Right atrium auricular region (tissue), 2 donors: ENCODE results near the gene PLD1. TPM values are rescaled to one million over a fixed set of nuclear protein-coding genes. Genes with fewer than 3 reads are reported as not detected.

Source experiments
- DNase-seq: peaks from one replicate; pipeline ENCODE4 v3.0.0-alpha.2; 2019; ENCODE audit warnings: low spot score
- H3K27ac ChIP-seq, 2 donors: fragments of 200-600 bp; sonication (generic); 1 replicate in 1 of 2; 2 replicates in 1 of 2; pipeline ENCODE4 v1.5.1; 2016 to 2019
- H3K27me3 ChIP-seq, 2 donors: fragments of 200-600 bp; sonication (generic); one replicate each; pipeline versions ENCODE4 v1.5.1 to v1.6.0; 2017 to 2019
- H3K36me3 ChIP-seq: fragments of 200-600 bp; sonication (generic); one replicate; pipeline ENCODE4 v1.5.1; 2016
- H3K4me1 ChIP-seq, 2 donors: fragments of 200-600 bp; sonication (generic); one replicate each; pipeline versions ENCODE4 v1.5.1 to v1.6.0; 2017 to 2019
- H3K4me3 ChIP-seq, 2 donors: fragments of 200-600 bp; sonication (generic); 1 replicate in 1 of 2; 2 replicates in 1 of 2; pipeline ENCODE4 v1.5.1; 2017 to 2019; ENCODE audit warnings: mild to moderate bottlenecking in 1 of 2, moderate library complexity in 1 of 2
- H3K9me3 ChIP-seq, 2 donors: fragments of 200-600 bp; sonication (generic); one replicate each; pipeline ENCODE4 v1.5.1; 2019
- total RNA-seq, 2 donors: library from RNA; depleted of rRNA; stranded (reverse); fragments of >200 nt; gene quantifications; one replicate each; pipeline ENCODE4 v1.1.0, GENCODE V29; 2016
- TF ChIP-seq, protein P1 (sequence below), 2 donors: fragments of 200-600 bp; sonication (generic); IDR thresholded peaks; one replicate each; pipeline ENCODE4 v1.5.1; 2019; ENCODE audit warnings: antibody characterized with exemption in 2 of 2

Gene PLD1
- total RNA-seq, 2 donors from 2014 or later = 64.5 to 111 TPM

DNA sequence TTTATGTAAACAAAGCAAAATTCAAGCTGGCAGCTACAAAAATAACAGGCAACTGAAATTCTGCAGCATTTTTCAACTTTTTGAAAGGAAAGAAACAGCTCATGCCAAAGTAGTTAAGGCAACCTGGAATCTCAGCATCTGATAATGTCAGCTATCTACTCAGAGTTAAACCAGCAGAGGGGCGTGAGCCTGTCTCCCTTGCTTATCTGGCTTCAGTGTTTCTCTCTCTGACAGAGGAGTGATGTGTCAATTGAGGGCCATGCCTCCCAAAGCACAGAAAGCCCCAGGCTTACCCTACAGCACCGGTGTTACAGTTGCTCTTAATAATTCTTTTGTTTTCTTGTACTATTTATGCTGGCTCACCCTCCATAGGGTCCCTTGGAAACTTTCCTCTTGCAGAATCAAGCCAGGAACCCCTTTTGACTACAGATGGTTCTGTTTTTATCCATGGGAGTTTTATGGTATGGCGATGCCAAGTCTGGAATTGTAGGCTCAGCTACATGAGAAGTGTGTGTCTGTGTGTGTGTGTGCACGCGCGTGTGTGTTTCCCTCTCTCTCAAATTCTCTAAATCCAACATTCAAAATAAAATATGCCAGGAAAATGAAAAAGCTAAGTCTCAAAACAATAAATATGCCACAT is 40.2 kb upstream of the PLD1 start:
- Histone ChIP-seq H3K9me3 (peaks cover 0 to 18% of the 10 kb centered on the region in 2 donors), H3K36me3 (no peaks in the 10 kb centered on the region), H3K4me1 (peaks cover 0 to 6% of the 10 kb centered on the region in 2 donors), H3K27me3 (no peaks in the 10 kb centered on the region), H3K27ac (no peak overlapping the region), H3K4me3 (no peak overlapping the region)
- TF ChIP-seq, protein P1, sequence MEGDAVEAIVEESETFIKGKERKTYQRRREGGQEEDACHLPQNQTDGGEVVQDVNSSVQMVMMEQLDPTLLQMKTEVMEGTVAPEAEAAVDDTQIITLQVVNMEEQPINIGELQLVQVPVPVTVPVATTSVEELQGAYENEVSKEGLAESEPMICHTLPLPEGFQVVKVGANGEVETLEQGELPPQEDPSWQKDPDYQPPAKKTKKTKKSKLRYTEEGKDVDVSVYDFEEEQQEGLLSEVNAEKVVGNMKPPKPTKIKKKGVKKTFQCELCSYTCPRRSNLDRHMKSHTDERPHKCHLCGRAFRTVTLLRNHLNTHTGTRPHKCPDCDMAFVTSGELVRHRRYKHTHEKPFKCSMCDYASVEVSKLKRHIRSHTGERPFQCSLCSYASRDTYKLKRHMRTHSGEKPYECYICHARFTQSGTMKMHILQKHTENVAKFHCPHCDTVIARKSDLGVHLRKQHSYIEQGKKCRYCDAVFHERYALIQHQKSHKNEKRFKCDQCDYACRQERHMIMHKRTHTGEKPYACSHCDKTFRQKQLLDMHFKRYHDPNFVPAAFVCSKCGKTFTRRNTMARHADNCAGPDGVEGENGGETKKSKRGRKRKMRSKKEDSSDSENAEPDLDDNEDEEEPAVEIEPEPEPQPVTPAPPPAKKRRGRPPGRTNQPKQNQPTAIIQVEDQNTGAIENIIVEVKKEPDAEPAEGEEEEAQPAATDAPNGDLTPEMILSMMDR (IDR thresholded peaks at IDR 0.05) = no peak
- no peak for DNase-seq

GRCh38 chr3:171849617-171850319 is 39.5 kb upstream of the PLD1 start:
- peaks cover 0 to 11% of the 10 kb centered on the region in 2 donors for H3K9me3 ChIP-seq
- TF ChIP-seq, protein P1 (IDR thresholded peaks at IDR 0.05) = no peak
- no peak overlapping the region for H3K4me3 ChIP-seq
- peaks cover 0 to 6% of the 10 kb centered on the region in 2 donors for H3K4me1 ChIP-seq
- no peaks in the 10 kb centered on the region for H3K27me3 ChIP-seq
- H3K27ac ChIP-seq = no peak overlapping the region
- no peaks in the 10 kb centered on the region for H3K36me3 ChIP-seq
- DNase-seq = no peak

- Histone ChIP-seq H3K27me3 (no peaks in the 10 kb centered on the region), H3K9me3 (no peaks in the 10 kb centered on the region), H3K27ac (no peak overlapping the region), H3K36me3 (no peaks in the 10 kb centered on the region), H3K4me1 (peaks cover 0 to 14% of the 10 kb centered on the region in 2 donors), H3K4me3 (no peak overlapping the region)
- DNase-seq = no peak
- TF ChIP-seq, protein P1 (IDR thresholded peaks at IDR 0.05) = no peak
Measured at GRCh38 chr3:171847595-171848259, 37.4 kb upstream of the PLD1 start.

DNA sequence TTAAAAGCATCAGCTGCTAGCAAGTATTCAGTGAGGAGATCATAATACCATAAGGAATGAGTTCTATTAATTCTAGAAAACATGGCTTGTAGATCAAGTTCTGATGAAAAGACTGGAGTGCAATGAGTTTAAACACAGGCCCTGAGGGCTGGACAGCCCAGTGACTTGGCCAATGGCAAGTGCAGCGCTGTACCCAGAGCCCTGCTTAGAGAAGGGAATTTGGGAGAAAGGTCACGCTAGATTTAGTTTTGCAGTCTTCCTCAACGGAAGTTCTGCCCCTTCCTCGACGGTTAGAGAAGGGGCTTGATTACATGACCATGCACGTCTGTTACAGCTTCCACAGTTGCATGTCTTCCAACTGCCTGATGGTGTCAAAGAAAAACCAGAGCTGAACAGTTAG is 36.9 kb upstream of the PLD1 start:
- H3K4me1 ChIP-seq = peaks cover 0 to 17% of the 10 kb centered on the region in 2 donors
- H3K36me3 ChIP-seq = no peaks in the 10 kb centered on the region
- TF ChIP-seq, protein P1 (IDR thresholded peaks at IDR 0.05) = no peak
- no peaks in the 10 kb centered on the region for H3K9me3 ChIP-seq
- no peak overlapping the region for H3K27ac ChIP-seq
- H3K4me3 ChIP-seq = no peak overlapping the region
- no peak for DNase-seq
- H3K27me3 ChIP-seq = no peaks in the 10 kb centered on the region

DNA sequence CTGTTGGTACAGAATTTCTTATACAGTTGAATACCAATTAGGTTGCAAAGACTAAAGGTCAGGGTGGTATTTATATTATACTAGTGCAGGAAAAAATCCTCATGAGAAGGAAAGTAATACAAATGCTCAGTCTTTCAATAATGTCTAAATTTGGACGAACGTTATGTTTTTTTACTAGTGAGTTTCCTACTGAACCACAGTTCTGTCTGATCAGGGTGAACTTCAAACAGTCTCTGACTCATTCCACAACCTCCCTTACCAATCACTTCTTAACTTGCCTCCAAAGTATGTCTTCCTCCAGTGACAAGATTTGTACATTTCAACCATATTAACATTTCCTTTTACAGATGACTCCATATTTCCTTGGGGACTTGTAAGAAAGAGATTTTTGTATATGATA is 36.3 kb upstream of the PLD1 start:
- no peak overlapping the region for H3K27ac ChIP-seq

More for the DNA sequence above, 36.3 kb upstream of the PLD1 start:
- no peak overlapping the region for H3K4me3 ChIP-seq
- TF ChIP-seq, protein P1 (IDR thresholded peaks at IDR 0.05) = no peak
- peaks cover 0 to 22% of the 10 kb centered on the region in 2 donors for H3K4me1 ChIP-seq
- no peaks in the 10 kb centered on the region for H3K36me3 ChIP-seq
- no peak for DNase-seq
- no peaks in the 10 kb centered on the region for H3K27me3 ChIP-seq
- no peaks in the 10 kb centered on the region for H3K9me3 ChIP-seq
